Effector CD8-positive, alpha-beta T cell (primary cell): ENCODE measurements around the gene RRAS2.
"Not testable (repeated sequence)": the region's sequence is repeated elsewhere in the genome, so short reads cannot be mapped to it uniquely, and the experiment has no call there.

ENCODE experiments used
- DNase-seq: peaks from one replicate; lab custom pipeline; 2025; lab: John Stamatoyannopoulos, UW

The RRAS2 gene

DNA sequence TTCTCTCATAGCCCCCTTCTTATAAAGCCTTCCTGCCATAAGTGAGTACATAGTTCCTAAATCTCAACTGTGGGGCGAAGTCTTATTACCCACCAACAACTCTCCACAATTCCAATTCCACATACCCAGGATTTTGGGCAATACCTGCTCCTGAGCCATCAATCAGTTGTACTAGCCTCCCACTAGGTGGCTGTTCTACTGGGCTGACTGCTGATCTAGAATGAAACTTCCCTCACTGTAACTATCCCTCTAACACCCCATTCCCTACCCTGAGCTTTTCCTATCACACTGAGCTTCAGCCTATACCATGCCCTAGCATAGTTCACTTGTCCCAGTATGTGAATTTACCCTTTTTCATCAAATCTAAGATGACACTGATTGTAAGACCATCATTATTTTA, 52.5 kb downstream of the RRAS2 start:
- DNase-seq, result no peak

DNA sequence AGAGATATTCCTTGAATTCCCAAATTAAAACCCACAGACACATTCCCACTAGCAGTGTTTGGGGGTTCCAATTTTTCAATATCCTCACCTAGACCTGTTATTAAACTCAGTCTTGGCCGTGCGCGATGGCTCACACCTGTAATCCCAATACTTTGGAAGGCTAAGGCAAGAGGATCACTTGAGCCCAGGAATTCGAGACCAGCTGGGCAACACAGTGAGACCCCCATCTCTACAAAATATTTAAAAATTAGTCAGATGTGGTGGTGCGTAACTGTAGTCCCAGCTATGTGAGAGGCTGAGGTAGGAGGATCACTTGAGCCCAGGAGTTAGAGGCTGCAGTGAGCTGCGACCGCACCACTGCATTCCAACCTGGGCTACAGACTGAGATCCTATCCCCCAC, 53.3 kb downstream of the RRAS2 start:
- DNase-seq, result no peak

- no peak for DNase-seq
Observed at GRCh38 chr11:14304601-14305000, 54.4 kb downstream of the RRAS2 start.

GRCh38 chr11:14300661-14301304, 58.2 kb downstream of the RRAS2 start:
- DNase-seq, result peak; percentile 11

GRCh38 chr11:14299921-14300320, 59.1 kb downstream of the RRAS2 start:
- DNase-seq, result no peak

GRCh38 chr11:14290422-14290821, 68.6 kb downstream of the RRAS2 start:
- no peak for DNase-seq

GRCh38 chr11:14288189-14288935, 70.6 kb downstream of the RRAS2 start:
- DNase-seq, result no peak

DNA sequence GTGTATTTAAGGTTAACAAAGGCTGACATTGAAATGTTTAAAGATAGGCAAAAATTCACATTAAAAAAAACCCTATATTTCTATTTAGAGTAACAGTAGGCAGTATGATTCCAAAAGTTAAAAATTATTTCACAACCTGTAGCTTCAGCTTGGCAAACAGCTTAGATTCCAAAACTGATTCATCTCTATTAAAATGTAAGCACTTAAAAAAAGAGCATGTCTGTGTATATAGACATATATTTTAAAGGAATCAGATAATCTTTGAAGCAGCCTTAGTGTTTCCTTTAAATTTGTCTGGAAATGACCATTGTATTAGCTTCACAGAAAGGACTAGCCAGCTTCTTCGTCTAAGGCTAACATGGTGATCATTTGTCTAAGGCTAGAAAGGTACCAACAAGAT, 80.1 kb downstream of the RRAS2 start:
- DNase-seq, result not testable (repeated sequence)

- no peak for DNase-seq
Observed at GRCh38 chr11:14275076-14275475, 83.9 kb downstream of the RRAS2 start.

GRCh38 chr11:14273895-14274294, 85.1 kb downstream of the RRAS2 start:
- DNase-seq, result no peak

- no peak for DNase-seq
Observed at GRCh38 chr11:14270690-14271542, 88.1 kb downstream of the RRAS2 start.

DNA sequence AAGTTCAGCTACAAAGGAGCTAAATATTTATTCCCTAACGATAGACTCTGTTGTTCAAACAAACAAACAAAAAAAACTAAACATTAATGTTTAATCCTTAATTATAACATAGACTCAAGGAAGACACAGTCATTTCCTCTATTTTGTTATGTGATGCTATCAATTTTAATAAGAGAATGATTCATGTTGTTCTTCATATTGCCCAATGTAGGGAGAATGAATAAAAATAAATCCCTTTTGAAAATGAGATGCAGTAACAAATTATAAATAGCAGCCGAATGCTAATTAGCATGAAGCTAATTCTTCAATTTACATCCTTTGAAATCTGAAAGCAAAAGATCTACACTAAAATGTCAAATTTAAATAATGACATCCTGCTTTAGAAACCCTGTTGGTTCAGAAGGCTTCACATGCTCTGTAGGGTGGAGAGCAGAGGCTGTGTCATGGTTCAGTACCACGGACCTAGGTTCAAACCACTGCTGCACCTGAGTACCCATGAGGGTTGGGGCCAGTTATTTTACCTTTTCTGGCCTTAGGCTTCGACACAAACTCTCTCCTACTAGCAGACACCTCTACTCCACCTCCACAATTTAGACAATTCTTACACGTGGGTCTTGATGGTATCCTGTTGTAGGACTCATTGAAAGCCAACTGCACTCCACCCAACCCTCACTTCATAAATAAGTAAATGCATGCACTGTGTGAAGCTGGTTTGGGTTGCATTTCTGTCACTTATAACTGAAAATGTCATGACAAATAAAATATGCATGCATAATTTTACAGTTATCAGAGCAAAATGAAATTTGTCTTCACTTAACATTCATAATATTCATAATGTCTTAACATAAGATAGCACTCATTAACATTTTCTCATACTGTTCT, 89.0 kb downstream of the RRAS2 start:
- no peak for DNase-seq

DNA sequence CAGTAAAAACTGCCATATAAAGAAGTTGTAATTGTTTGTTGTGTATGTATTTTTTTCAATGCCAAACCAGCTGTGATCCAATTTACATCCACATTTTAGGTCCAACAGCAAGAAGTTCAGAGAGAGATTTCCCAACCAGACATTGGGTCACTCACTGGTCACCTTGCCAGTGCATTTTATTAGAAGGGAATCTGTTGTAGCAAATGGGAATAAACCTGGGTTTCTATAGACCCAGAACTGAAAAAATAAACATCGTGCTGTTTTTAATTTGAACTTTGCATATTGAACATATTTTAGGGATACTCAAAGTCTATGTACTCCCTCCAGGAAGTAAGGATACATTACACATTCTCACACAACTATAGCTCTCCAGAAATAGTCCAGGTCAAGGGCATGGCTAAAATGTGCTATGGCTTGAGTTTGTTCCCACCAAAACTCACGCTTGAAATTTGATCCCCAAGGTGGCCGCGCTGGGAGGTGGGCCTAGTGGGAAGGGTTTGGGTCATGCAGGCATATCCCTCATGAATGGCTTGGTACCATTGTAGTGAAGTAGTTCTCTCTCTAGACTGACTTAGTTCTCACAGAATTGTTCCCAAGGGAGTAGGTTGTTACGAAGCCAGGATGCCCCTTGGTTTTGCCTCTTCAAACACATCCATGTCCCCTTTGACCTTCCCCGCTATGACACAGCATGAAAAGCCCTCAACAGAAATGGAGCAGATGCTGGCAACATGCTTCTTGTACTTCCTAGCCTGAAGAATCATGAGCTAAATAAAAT, 90.9 kb downstream of the RRAS2 start:
- no peak for DNase-seq

GRCh38 chr11:14266622-14267021, 92.4 kb downstream of the RRAS2 start:
- no peak for DNase-seq

DNA sequence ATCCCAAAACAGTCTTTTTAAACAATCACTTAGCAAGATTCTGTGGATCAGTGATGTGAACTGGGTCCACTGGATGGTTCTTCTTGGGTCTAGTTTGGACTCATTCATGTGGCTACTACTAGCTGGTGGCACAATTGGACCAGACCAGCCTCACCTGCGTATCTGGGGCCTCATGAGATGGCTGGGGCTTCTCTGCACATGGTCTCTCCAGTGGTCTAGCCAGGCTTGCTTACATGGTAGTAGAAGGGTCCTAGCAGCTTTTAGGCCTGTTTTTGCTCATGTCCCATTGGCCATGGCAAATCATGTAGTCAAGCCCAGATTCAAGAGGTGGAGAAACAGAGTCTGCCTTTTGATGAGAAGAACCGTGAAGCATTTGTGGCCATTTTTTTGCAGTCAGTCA, 94.0 kb downstream of the RRAS2 start:
- DNase-seq, result no peak

GRCh38 chr11:14262271-14262846, 96.6 kb downstream of the RRAS2 start:
- no peak for DNase-seq

DNA sequence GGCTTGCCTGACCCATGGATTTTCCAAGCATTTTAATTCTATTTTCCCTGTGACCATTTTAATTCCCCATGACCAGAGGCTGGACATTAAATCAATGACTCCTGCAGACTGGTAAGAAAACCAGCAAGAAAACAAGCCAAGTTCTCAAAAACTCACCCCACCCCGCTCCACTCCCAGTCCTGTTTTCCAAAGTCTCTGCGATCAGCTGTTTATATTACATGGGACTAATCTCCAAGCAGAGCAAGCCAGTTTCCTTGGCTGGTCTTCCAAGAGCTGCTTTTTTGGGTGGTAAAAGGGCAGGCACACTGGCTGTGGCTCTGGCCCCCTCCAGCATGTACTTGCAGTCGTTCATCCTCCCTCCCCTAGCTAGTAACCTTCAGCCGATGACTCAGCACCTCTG, 97.9 kb downstream of the RRAS2 start:
- DNase-seq, result no peak

DNA sequence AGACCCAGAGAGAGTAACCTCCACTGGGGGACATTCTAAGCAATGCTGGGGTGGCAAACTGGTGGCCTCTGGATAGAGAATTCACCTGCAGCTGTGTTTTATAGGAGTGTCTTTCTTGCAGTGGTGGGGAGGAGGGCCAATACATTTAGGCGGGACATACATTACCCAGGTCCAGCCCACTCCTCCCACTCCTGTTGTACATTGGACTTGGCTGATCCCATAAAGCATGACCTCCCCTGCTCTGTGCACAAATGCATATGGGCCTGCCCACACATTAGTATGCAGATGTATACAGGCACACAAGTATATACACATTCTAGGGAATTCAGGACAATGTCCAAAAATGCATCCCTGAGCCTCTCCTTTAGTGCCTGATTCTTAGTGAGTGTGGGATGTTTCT, 99.1 kb downstream of the RRAS2 start:
- no peak for DNase-seq

- DNase-seq, result no peak
Observed at GRCh38 chr11:14259186-14259784, 99.7 kb downstream of the RRAS2 start.
